HepG2 (cell line): ENCODE data around the gene GAPDH. TPM values are rescaled to one million over a fixed set of nuclear protein-coding genes. Genes with fewer than 3 reads are reported as not detected.
A peak's percentile ranks its signal among the peaks of the same experiment; 100 is the strongest.

ENCODE experiments used
- ARID3A ChIP-seq: IDR thresholded peaks from 2 replicates; pipeline ENCODE4 v1.6.1; 2012; ENCODE audit warnings: low read depth, low read length, improper control_type of control experiment
- ATRX ChIP-seq: sonication (generic); formaldehyde crosslinking; IDR thresholded peaks from 2 replicates; pipeline ENCODE4 v1.4.0; 2020; ENCODE audit warnings: missing genetic modification reagents, borderline replicate concordance
- CBFB ChIP-seq: sonication (generic); formaldehyde crosslinking; IDR thresholded peaks from 2 replicates; pipeline ENCODE4 v1.4.0; 2020; ENCODE audit warnings: missing genetic modification reagents
- DR1 ChIP-seq: sonication (generic); formaldehyde crosslinking; IDR thresholded peaks from 2 replicates; pipeline ENCODE4 v1.8.0; 2021; ENCODE audit warnings: mild to moderate bottlenecking, missing genetic modification reagents, inconsistent platforms
- DZIP1 ChIP-seq: sonication (generic); formaldehyde crosslinking; IDR thresholded peaks from 2 replicates; pipeline ENCODE4 v1.5.0; 2020; ENCODE audit warnings: mild to moderate bottlenecking, missing genetic modification reagents
- E2F5 ChIP-seq: sonication (generic); formaldehyde crosslinking; conservative IDR thresholded peaks from 2 replicates; pipeline ENCODE4 v1.4.0; 2020; ENCODE audit warnings: missing genetic modification reagents
- HIVEP1 ChIP-seq: sonication (generic); formaldehyde crosslinking; IDR thresholded peaks from 2 replicates; pipeline ENCODE4 v1.4.0; 2020; ENCODE audit warnings: mild to moderate bottlenecking, missing genetic modification reagents
- HNF1B ChIP-seq: sonication (generic); formaldehyde crosslinking; IDR thresholded peaks from 2 replicates; pipeline ENCODE4 v1.5.1; 2020; ENCODE audit warnings: mild to moderate bottlenecking, moderate library complexity, missing genetic modification reagents
- MED1 ChIP-seq: sonication (generic); formaldehyde crosslinking; IDR thresholded peaks from 2 replicates; pipeline ENCODE4 v1.4.0; 2020; ENCODE audit warnings: missing genetic modification reagents
- MED8 ChIP-seq: sonication (generic); formaldehyde crosslinking; IDR thresholded peaks from 2 replicates; pipeline ENCODE4 v1.8.1; 2023; ENCODE audit warnings: mild to moderate bottlenecking, missing genetic modification reagents; ENCODE audit not compliant: insufficient replicate concordance
- POLR2AphosphoS2 ChIP-seq: IDR thresholded peaks from 2 replicates; pipeline ENCODE4 v1.6.1; 2011; ENCODE audit warnings: low read depth, low read length, improper control_type of control experiment
- PRDM4 ChIP-seq: sonication (generic); formaldehyde crosslinking; IDR thresholded peaks from 2 replicates; pipeline ENCODE4 v1.9.0; 2021; ENCODE audit warnings: missing genetic modification reagents, borderline replicate concordance
- RBFOX2 ChIP-seq: fragments of 200-400 bp; formaldehyde crosslinking; IDR thresholded peaks from 2 replicates; pipeline ENCODE4 v1.6.1; 2017; ENCODE audit warnings: low read depth, mild to moderate bottlenecking, low read length
- SMAD1 ChIP-seq: sonication (generic); formaldehyde crosslinking; IDR thresholded peaks from 2 replicates; pipeline ENCODE4 v1.4.0; 2020; ENCODE audit warnings: missing genetic modification reagents, low read depth, mild to moderate bottlenecking, borderline replicate concordance
- TAF1 ChIP-seq: sonication (generic); formaldehyde crosslinking; IDR thresholded peaks from 2 replicates; pipeline ENCODE4 v1.4.0; 2020; ENCODE audit warnings: missing genetic modification reagents
- ZFP82 ChIP-seq: sonication (generic); formaldehyde crosslinking; IDR thresholded peaks from 2 replicates; pipeline ENCODE4 v1.5.1; 2020; ENCODE audit warnings: mild to moderate bottlenecking, missing genetic modification reagents, borderline replicate concordance
- ZFX ChIP-seq: sonication (generic); formaldehyde crosslinking; IDR thresholded peaks from 2 replicates; pipeline ENCODE4 v1.4.0; 2020; ENCODE audit warnings: mild to moderate bottlenecking, low read depth, missing genetic modification reagents, moderate library complexity
- ZNF451 ChIP-seq: sonication (generic); formaldehyde crosslinking; IDR thresholded peaks from 2 replicates; pipeline ENCODE4 v1.5.0; 2020; ENCODE audit warnings: mild to moderate bottlenecking, missing genetic modification reagents
- ZNF547 ChIP-seq: sonication (generic); formaldehyde crosslinking; IDR thresholded peaks from 2 replicates; pipeline ENCODE4 v1.5.1; 2020; ENCODE audit warnings: mild to moderate bottlenecking, missing genetic modification reagents
- ZNF569 ChIP-seq: sonication (generic); formaldehyde crosslinking; IDR thresholded peaks from 2 replicates; pipeline ENCODE4 v1.5.0; 2020; ENCODE audit warnings: mild to moderate bottlenecking, missing genetic modification reagents, moderate library complexity, borderline replicate concordance
- polyA plus RNA-seq, 8 experiments: library from polyadenylated mRNA; depleted of rRNA in 3 of 8; stranded (reverse) in 7 of 8; unstranded in 1 of 8; fragments of >200 nt; fragmentation: Illumina TruSeq in 4 of 8; extraction: Trizol in 4 of 8; gene quantifications; 2 replicates each; pipeline versions ENCODE4 v1.2.1 to v1.2.3, GENCODE V29; 2011 to 2016; ENCODE audit warnings: low read depth in 4 of 8, missing spikeins in 1 of 8, mixed read lengths in 1 of 8; ENCODE audit not compliant: insufficient read depth in 1 of 8
- total RNA-seq, 5 experiments: library from RNA; depleted of rRNA; stranded (reverse); fragments of >200 nt; fragmentation: Illumina TruSeq; extraction: Trizol; gene quantifications; 2 replicates each; pipeline ENCODE4 v1.2.3, GENCODE V29; 2016; ENCODE audit warnings: low read depth in 1 of 5

The GAPDH gene
- total and polyA plus RNA-seq, 2 of the 13 experiments (the other 11 are each of a cell fraction or from before 2014, with no cell fraction given) = 3,038 to 12,722 TPM

GRCh38 chr12:6532927-6533652 is 1.2 kb upstream of the GAPDH start (continued):
- TF ChIP-seq DZIP1 (CRISPR knock-in tag) = no peak
- TF ChIP-seq HIVEP1 = peak; percentile 18; the same call in 1 of the 2 replicates
- TF ChIP-seq SMAD1 = peak; percentile 56; the same call in 1 of the 2 replicates
- TF ChIP-seq DR1 (CRISPR knock-in tag) = no peak
- TF ChIP-seq PRDM4 = no peak
- TF ChIP-seq POLR2AphosphoS2 = no peak
- TF ChIP-seq HNF1B = peak; percentile 49; the same call in 1 of the 2 replicates
- TF ChIP-seq ZNF569 = no peak
- TF ChIP-seq RBFOX2 = peak; percentile 60
- TF ChIP-seq MED1 = peak; percentile 64; the same call in 1 of the 2 replicates
- no peak for TF ChIP-seq ZFX (CRISPR knock-in tag)
- peak; percentile 58 for TF ChIP-seq TAF1 (CRISPR knock-in tag)
- TF ChIP-seq ZNF547 = no peak
- peak; percentile 41 for TF ChIP-seq MED8 (CRISPR knock-in tag)
- no peak for TF ChIP-seq ARID3A
- no peak for TF ChIP-seq ZFP82 (CRISPR knock-in tag)
- no peak for TF ChIP-seq ZNF451 (CRISPR knock-in tag)
- no peak for TF ChIP-seq E2F5 (CRISPR knock-in tag)
- TF ChIP-seq ATRX (CRISPR knock-in tag) = no peak
- TF ChIP-seq CBFB (CRISPR knock-in tag) = no peak
